PC-3 (cell line): Measurements from ENCODE around the gene ARMH4.

Experiments used
- EZH2 ChIP-seq: fragments of 300-600 bp; sonication (generic); IDR thresholded peaks from one replicate; pipeline ENCODE4 v1.6.1; 2017; ENCODE audit warnings: antibody characterized with exemption, mild to moderate bottlenecking, low read length; ENCODE audit not compliant: unreplicated experiment
- EZH2phosphoT487 ChIP-seq: fragments of 300-600 bp; sonication (generic); IDR thresholded peaks from 2 replicates; pipeline ENCODE4 v1.6.1; 2018; ENCODE audit warnings: mild to moderate bottlenecking, antibody characterized with exemption, low read length, borderline replicate concordance
- TF ChIP-seq, protein P1 (sequence below): fragments of 300-600 bp; sonication (generic); conservative IDR thresholded peaks from 2 replicates; pipeline ENCODE4 v1.5.1; 2017; ENCODE audit warnings: antibody characterized with exemption, low read depth, mild to moderate bottlenecking, low read length

DNA sequence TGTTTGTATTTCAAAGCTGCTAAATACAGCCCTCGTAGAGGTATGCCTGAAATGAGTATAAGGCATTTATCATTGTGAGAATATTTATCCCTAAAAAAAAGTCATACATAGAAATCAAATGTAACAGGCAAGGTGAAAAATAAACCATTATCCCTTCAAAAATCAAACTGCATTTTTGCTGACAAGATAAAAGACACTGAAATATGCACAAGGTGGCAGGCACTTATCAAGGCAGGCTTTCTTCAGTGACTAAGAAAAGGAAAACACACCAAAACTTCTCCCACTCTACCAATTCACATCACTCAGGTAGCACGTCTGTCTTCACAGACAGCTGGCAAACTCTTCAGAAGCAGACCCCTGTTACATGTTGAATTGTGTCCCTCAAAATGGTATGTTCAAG, 23.6 kb downstream of the ARMH4 start:
- TF ChIP-seq, protein P1, sequence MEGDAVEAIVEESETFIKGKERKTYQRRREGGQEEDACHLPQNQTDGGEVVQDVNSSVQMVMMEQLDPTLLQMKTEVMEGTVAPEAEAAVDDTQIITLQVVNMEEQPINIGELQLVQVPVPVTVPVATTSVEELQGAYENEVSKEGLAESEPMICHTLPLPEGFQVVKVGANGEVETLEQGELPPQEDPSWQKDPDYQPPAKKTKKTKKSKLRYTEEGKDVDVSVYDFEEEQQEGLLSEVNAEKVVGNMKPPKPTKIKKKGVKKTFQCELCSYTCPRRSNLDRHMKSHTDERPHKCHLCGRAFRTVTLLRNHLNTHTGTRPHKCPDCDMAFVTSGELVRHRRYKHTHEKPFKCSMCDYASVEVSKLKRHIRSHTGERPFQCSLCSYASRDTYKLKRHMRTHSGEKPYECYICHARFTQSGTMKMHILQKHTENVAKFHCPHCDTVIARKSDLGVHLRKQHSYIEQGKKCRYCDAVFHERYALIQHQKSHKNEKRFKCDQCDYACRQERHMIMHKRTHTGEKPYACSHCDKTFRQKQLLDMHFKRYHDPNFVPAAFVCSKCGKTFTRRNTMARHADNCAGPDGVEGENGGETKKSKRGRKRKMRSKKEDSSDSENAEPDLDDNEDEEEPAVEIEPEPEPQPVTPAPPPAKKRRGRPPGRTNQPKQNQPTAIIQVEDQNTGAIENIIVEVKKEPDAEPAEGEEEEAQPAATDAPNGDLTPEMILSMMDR, result no peak
- TF ChIP-seq EZH2 (no peak), EZH2phosphoT487 (no peak)
